HepG2 (cell line): ENCODE results near the gene PYGO2. TPM values are rescaled to one million over a fixed set of nuclear protein-coding genes. Genes with fewer than 3 reads are reported as not detected.

ENCODE experiments used
- ARNTL ChIP-seq: sonication (generic); formaldehyde crosslinking; IDR thresholded peaks from 2 replicates; pipeline ENCODE4 v1.4.0; 2020; ENCODE audit warnings: mild to moderate bottlenecking, missing genetic modification reagents
- ATM ChIP-seq: fragments of 450-650 bp; IDR thresholded peaks from 2 replicates; pipeline ENCODE4 v1.7.1; 2017; ENCODE audit warnings: mild to moderate bottlenecking, borderline replicate concordance
- MBD4 ChIP-seq: IDR thresholded peaks from 2 replicates; pipeline ENCODE4 v1.6.1; 2012; ENCODE audit warnings: low read length, inconsistent platforms, borderline replicate concordance
- MTA3 ChIP-seq: sonication (generic); formaldehyde crosslinking; IDR thresholded peaks from 2 replicates; pipeline ENCODE4 v1.4.0; 2020; ENCODE audit warnings: missing genetic modification reagents
- NPAS2 ChIP-seq: sonication (generic); formaldehyde crosslinking; IDR thresholded peaks from 2 replicates; pipeline ENCODE4 v1.8.0; 2022; ENCODE audit warnings: mild to moderate bottlenecking, missing genetic modification reagents, borderline replicate concordance
- SALL1 ChIP-seq: sonication (generic); formaldehyde crosslinking; IDR thresholded peaks from 2 replicates; pipeline ENCODE4 v1.8.0; 2022; ENCODE audit warnings: mild to moderate bottlenecking, missing genetic modification reagents
- TMF1 ChIP-seq: sonication (generic); formaldehyde crosslinking; IDR thresholded peaks from 2 replicates; pipeline ENCODE4 v1.8.1; 2022; ENCODE audit warnings: low read depth, missing genetic modification reagents
- ZNF33A ChIP-seq: sonication (generic); formaldehyde crosslinking; IDR thresholded peaks from 2 replicates; pipeline ENCODE4 v1.5.1; 2020; ENCODE audit warnings: missing genetic modification reagents, mild to moderate bottlenecking, moderate library complexity, borderline replicate concordance
- ZNF44 ChIP-seq: sonication (generic); formaldehyde crosslinking; IDR thresholded peaks from 2 replicates; pipeline ENCODE4 v1.5.1; 2020; ENCODE audit warnings: mild to moderate bottlenecking, missing genetic modification reagents
- ZNF451 ChIP-seq: sonication (generic); formaldehyde crosslinking; IDR thresholded peaks from 2 replicates; pipeline ENCODE4 v1.5.0; 2020; ENCODE audit warnings: mild to moderate bottlenecking, missing genetic modification reagents
- ZSCAN25 ChIP-seq: sonication (generic); formaldehyde crosslinking; IDR thresholded peaks from 2 replicates; pipeline ENCODE4 v1.8.0; 2022; ENCODE audit warnings: mild to moderate bottlenecking, missing genetic modification reagents
- polyA plus RNA-seq, 8 experiments: library from polyadenylated mRNA; depleted of rRNA in 3 of 8; stranded (reverse) in 7 of 8; unstranded in 1 of 8; fragments of >200 nt; fragmentation: Illumina TruSeq in 4 of 8; extraction: Trizol in 4 of 8; gene quantifications; 2 replicates each; pipeline versions ENCODE4 v1.2.1 to v1.2.3, GENCODE V29; 2011 to 2016; ENCODE audit warnings: low read depth in 4 of 8, missing spikeins in 1 of 8, mixed read lengths in 1 of 8; ENCODE audit not compliant: insufficient read depth in 1 of 8
- total RNA-seq, 5 experiments: library from RNA; depleted of rRNA; stranded (reverse); fragments of >200 nt; fragmentation: Illumina TruSeq; extraction: Trizol; gene quantifications; 2 replicates each; pipeline ENCODE4 v1.2.3, GENCODE V29; 2016; ENCODE audit warnings: low read depth in 1 of 5
- TF ChIP-seq, protein P1 (sequence below): sonication (generic); formaldehyde crosslinking; IDR thresholded peaks from 2 replicates; pipeline ENCODE4 v1.8.1; 2022; ENCODE audit warnings: low read depth, mild to moderate bottlenecking, missing genetic modification reagents
- TF ChIP-seq, protein P2 (sequence below): sonication (generic); formaldehyde crosslinking; IDR thresholded peaks from 2 replicates; pipeline ENCODE4 v1.5.1; 2020; ENCODE audit warnings: mild to moderate bottlenecking, moderate library complexity, missing genetic modification reagents
- TF ChIP-seq, protein P3 (sequence below): sonication (generic); formaldehyde crosslinking; IDR thresholded peaks from 2 replicates; pipeline ENCODE4 v1.5.0; 2020; ENCODE audit warnings: missing genetic modification reagents
- TF ChIP-seq, protein P4 (sequence below): sonication (generic); formaldehyde crosslinking; conservative IDR thresholded peaks from 2 replicates; pipeline ENCODE4 v1.8.0; 2022; ENCODE audit warnings: mild to moderate bottlenecking, moderate library complexity, missing genetic modification reagents
- TF ChIP-seq, protein P5 (sequence below): sonication (generic); formaldehyde crosslinking; conservative IDR thresholded peaks from 2 replicates; pipeline ENCODE4 v1.4.0; 2020; ENCODE audit warnings: missing genetic modification reagents
- TF ChIP-seq, protein P6 (sequence below): sonication (generic); formaldehyde crosslinking; IDR thresholded peaks from 2 replicates; pipeline ENCODE4 v1.4.0; 2020; ENCODE audit warnings: mild to moderate bottlenecking, missing genetic modification reagents

PYGO2 gene
- total and polyA plus RNA-seq, 2 of the 13 experiments (the other 11 are each of a cell fraction or from before 2014, with no cell fraction given): 20.3 to 21.8 TPM

DNA sequence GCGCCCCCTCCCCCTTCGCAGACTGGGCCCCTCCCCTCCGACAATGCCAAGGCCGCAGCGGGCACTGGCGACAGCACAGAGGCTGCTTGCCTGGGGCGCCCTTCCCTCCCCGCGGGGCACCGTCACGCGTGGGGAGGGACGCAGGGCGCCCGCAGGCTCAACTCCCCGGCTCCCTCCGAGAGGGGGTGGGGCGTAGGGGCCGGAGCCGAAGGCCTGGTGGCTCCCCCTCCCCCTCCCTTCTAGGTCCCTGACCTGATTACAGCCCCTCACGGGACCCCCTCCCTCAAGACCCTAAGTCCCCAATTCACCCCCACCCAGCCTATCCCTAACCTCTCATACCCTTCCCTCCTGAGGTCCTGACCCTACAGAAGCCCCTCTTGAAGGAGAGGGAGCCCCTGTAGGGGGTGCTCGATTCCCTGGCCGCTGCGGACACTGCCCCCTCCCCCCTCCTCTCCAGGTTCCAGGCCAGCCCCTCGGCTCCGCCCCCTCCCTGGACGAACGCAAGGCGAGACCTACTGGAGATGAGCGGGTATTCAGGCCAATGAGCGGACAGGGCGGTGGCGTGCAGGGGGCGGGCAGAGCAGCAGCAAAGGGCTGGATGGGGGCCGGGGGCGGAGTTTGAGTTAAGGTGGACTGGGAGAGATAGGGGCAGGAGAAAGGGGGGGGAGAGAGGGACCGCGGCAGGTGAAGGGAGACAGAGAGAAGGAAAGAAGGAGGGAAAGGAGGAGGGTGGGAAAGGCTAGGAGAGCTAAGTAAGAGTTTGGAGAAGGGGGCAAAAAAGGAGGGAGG lies 40.3 kb upstream of the PYGO2 start (continued):
- TF ChIP-seq ZNF451 (CRISPR knock-in tag): no peak
- TF ChIP-seq SALL1 (CRISPR knock-in tag): no peak
- TF ChIP-seq ARNTL: no peak
- no peak for TF ChIP-seq ZNF33A (CRISPR knock-in tag)
- TF ChIP-seq, protein P1, sequence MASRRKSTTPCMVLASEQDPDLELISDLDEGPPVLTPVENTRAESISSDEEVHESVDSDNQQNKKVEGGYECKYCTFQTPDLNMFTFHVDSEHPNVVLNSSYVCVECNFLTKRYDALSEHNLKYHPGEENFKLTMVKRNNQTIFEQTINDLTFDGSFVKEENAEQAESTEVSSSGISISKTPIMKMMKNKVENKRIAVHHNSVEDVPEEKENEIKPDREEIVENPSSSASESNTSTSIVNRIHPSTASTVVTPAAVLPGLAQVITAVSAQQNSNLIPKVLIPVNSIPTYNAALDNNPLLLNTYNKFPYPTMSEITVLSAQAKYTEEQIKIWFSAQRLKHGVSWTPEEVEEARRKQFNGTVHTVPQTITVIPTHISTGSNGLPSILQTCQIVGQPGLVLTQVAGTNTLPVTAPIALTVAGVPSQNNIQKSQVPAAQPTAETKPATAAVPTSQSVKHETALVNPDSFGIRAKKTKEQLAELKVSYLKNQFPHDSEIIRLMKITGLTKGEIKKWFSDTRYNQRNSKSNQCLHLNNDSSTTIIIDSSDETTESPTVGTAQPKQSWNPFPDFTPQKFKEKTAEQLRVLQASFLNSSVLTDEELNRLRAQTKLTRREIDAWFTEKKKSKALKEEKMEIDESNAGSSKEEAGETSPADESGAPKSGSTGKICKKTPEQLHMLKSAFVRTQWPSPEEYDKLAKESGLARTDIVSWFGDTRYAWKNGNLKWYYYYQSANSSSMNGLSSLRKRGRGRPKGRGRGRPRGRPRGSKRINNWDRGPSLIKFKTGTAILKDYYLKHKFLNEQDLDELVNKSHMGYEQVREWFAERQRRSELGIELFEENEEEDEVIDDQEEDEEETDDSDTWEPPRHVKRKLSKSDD: no peak
- no peak for TF ChIP-seq MTA3 (CRISPR knock-in tag)
- TF ChIP-seq, protein P2, sequence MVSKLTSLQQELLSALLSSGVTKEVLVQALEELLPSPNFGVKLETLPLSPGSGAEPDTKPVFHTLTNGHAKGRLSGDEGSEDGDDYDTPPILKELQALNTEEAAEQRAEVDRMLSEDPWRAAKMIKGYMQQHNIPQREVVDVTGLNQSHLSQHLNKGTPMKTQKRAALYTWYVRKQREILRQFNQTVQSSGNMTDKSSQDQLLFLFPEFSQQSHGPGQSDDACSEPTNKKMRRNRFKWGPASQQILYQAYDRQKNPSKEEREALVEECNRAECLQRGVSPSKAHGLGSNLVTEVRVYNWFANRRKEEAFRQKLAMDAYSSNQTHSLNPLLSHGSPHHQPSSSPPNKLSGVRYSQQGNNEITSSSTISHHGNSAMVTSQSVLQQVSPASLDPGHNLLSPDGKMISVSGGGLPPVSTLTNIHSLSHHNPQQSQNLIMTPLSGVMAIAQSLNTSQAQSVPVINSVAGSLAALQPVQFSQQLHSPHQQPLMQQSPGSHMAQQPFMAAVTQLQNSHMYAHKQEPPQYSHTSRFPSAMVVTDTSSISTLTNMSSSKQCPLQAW (CRISPR knock-in tag): no peak
- TF ChIP-seq, protein P3, sequence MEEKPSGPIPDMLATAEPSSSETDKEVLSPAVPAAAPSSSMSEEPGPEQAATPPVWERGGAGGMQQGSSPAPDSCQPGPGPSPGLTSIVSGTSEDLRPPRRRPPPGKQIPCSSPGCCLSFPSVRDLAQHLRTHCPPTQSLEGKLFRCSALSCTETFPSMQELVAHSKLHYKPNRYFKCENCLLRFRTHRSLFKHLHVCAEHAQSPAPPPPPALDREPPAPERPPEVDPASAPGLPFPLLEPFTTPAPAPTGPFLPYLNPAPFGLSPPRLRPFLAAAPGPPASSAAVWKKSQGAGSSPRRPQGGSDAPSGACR (CRISPR knock-in tag): no peak
- TF ChIP-seq ATM: no peak
- no peak for TF ChIP-seq TMF1
- TF ChIP-seq, protein P4, sequence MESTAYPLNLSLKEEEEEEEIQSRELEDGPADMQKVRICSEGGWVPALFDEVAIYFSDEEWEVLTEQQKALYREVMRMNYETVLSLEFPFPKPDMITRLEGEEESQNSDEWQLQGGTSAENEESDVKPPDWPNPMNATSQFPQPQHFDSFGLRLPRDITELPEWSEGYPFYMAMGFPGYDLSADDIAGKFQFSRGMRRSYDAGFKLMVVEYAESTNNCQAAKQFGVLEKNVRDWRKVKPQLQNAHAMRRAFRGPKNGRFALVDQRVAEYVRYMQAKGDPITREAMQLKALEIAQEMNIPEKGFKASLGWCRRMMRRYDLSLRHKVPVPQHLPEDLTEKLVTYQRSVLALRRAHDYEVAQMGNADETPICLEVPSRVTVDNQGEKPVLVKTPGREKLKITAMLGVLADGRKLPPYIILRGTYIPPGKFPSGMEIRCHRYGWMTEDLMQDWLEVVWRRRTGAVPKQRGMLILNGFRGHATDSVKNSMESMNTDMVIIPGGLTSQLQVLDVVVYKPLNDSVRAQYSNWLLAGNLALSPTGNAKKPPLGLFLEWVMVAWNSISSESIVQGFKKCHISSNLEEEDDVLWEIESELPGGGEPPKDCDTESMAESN (CRISPR knock-in tag): no peak
- TF ChIP-seq, protein P5, sequence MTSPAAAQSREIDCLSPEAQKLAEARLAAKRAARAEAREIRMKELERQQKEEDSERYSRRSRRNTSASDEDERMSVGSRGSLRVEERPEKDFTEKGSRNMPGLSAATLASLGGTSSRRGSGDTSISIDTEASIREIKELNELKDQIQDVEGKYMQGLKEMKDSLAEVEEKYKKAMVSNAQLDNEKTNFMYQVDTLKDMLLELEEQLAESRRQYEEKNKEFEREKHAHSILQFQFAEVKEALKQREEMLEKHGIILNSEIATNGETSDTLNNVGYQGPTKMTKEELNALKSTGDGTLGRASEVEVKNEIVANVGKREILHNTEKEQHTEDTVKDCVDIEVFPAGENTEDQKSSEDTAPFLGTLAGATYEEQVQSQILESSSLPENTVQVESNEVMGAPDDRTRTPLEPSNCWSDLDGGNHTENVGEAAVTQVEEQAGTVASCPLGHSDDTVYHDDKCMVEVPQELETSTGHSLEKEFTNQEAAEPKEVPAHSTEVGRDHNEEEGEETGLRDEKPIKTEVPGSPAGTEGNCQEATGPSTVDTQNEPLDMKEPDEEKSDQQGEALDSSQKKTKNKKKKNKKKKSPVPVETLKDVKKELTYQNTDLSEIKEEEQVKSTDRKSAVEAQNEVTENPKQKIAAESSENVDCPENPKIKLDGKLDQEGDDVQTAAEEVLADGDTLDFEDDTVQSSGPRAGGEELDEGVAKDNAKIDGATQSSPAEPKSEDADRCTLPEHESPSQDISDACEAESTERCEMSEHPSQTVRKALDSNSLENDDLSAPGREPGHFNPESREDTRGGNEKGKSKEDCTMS (CRISPR knock-in tag): no peak
- TF ChIP-seq, protein P6, sequence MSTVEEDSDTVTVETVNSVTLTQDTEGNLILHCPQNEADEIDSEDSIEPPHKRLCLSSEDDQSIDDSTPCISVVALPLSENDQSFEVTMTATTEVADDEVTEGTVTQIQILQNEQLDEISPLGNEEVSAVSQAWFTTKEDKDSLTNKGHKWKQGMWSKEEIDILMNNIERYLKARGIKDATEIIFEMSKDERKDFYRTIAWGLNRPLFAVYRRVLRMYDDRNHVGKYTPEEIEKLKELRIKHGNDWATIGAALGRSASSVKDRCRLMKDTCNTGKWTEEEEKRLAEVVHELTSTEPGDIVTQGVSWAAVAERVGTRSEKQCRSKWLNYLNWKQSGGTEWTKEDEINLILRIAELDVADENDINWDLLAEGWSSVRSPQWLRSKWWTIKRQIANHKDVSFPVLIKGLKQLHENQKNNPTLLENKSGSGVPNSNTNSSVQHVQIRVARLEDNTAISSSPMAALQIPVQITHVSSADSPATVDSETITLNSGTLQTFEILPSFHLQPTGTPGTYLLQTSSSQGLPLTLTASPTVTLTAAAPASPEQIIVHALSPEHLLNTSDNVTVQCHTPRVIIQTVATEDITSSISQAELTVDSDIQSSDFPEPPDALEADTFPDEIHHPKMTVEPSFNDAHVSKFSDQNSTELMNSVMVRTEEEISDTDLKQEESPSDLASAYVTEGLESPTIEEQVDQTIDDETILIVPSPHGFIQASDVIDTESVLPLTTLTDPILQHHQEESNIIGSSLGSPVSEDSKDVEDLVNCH (CRISPR knock-in tag): no peak
- no peak for TF ChIP-seq ZNF44 (CRISPR knock-in tag)
- TF ChIP-seq MBD4: no peak
- TF ChIP-seq ZSCAN25 (CRISPR knock-in tag): no peak
- TF ChIP-seq NPAS2 (CRISPR knock-in tag): no peak
